Measurements from ENCODE around the gene ALDH3A2.

The ALDH3A2 gene

GRCh38 chr17:19707728-19708221, 59.2 kb downstream of the ALDH3A2 start:
- H3K4me1 ChIP-seq (ENCODE audit: control insufficient read depth, insufficient read depth, low read length, unreplicated experiment): no peaks in the 10 kb centered on the region
- H3K4me3 ChIP-seq (ENCODE audit: low read depth, low read length): no peak overlapping the region
- H3K27ac ChIP-seq (ENCODE audit: low read depth, low read length): no peak overlapping the region
- no peaks in the 10 kb centered on the region for H3K27me3 ChIP-seq (ENCODE audit: insufficient read depth, low read length)
- no peaks in the 10 kb centered on the region for H3K36me3 ChIP-seq (ENCODE audit: insufficient read depth, low read length)
- no peak overlapping the region for H2AFZ ChIP-seq (ENCODE audit: low read length, unreplicated experiment)
- no peaks in the 10 kb centered on the region for H3K79me2 ChIP-seq (ENCODE audit: control insufficient read depth, insufficient read depth, low read length, unreplicated experiment)

GRCh38 chr17:19708431-19709175, 60.1 kb downstream of the ALDH3A2 start:
- Histone ChIP-seq H2AFZ (ENCODE audit: low read length, unreplicated experiment) (no peak overlapping the region), H3K4me3 (ENCODE audit: low read depth, low read length) (no peak overlapping the region)

GRCh38 chr17:19709841-19710240, 61.3 kb downstream of the ALDH3A2 start:
- Histone ChIP-seq H3K36me3 (ENCODE audit: insufficient read depth, low read length) (no peaks in the 10 kb centered on the region), H3K79me2 (ENCODE audit: control insufficient read depth, insufficient read depth, low read length, unreplicated experiment) (no peaks in the 10 kb centered on the region), H3K4me1 (ENCODE audit: control insufficient read depth, insufficient read depth, low read length, unreplicated experiment) (no peaks in the 10 kb centered on the region), H3K4me3 (ENCODE audit: low read depth, low read length) (no peak overlapping the region), H3K27ac (ENCODE audit: low read depth, low read length) (no peak overlapping the region), H2AFZ (ENCODE audit: low read length, unreplicated experiment) (no peak overlapping the region), H3K27me3 (ENCODE audit: insufficient read depth, low read length) (no peaks in the 10 kb centered on the region)

More at GRCh38 chr17:19708431-19709175, 60.1 kb downstream of the ALDH3A2 start:
- Histone ChIP-seq H3K27me3 (ENCODE audit: insufficient read depth, low read length) (no peaks in the 10 kb centered on the region), H3K4me1 (ENCODE audit: control insufficient read depth, insufficient read depth, low read length, unreplicated experiment) (no peaks in the 10 kb centered on the region), H3K36me3 (ENCODE audit: insufficient read depth, low read length) (no peaks in the 10 kb centered on the region), H3K79me2 (ENCODE audit: control insufficient read depth, insufficient read depth, low read length, unreplicated experiment) (no peaks in the 10 kb centered on the region), H3K27ac (ENCODE audit: low read depth, low read length) (no peak overlapping the region)

- Histone ChIP-seq H2AFZ (ENCODE audit: low read length, unreplicated experiment) (no peak overlapping the region), H3K27ac (ENCODE audit: low read depth, low read length) (no peak overlapping the region), H3K4me3 (ENCODE audit: low read depth, low read length) (no peak overlapping the region), H3K27me3 (ENCODE audit: insufficient read depth, low read length) (no peaks in the 10 kb centered on the region), H3K79me2 (ENCODE audit: control insufficient read depth, insufficient read depth, low read length, unreplicated experiment) (no peaks in the 10 kb centered on the region), H3K4me1 (ENCODE audit: control insufficient read depth, insufficient read depth, low read length, unreplicated experiment) (no peaks in the 10 kb centered on the region), H3K36me3 (ENCODE audit: insufficient read depth, low read length) (no peaks in the 10 kb centered on the region)
Observed at GRCh38 chr17:19712436-19713004, 64.0 kb downstream of the ALDH3A2 start.

- no peaks in the 10 kb centered on the region for H3K4me1 ChIP-seq (ENCODE audit: control insufficient read depth, insufficient read depth, low read length, unreplicated experiment)
- no peaks in the 10 kb centered on the region for H3K79me2 ChIP-seq (ENCODE audit: control insufficient read depth, insufficient read depth, low read length, unreplicated experiment)
- no peak overlapping the region for H2AFZ ChIP-seq (ENCODE audit: low read length, unreplicated experiment)
- no peaks in the 10 kb centered on the region for H3K27me3 ChIP-seq (ENCODE audit: insufficient read depth, low read length)
- H3K27ac ChIP-seq (ENCODE audit: low read depth, low read length): no peak overlapping the region
- H3K4me3 ChIP-seq (ENCODE audit: low read depth, low read length): no peak overlapping the region
- H3K36me3 ChIP-seq (ENCODE audit: insufficient read depth, low read length): no peaks in the 10 kb centered on the region
Observed at GRCh38 chr17:19713462-19713861, 64.9 kb downstream of the ALDH3A2 start.

- no peaks in the 10 kb centered on the region for H3K79me2 ChIP-seq (ENCODE audit: control insufficient read depth, insufficient read depth, low read length, unreplicated experiment)
- no peak overlapping the region for H2AFZ ChIP-seq (ENCODE audit: low read length, unreplicated experiment)
- no peak overlapping the region for H3K27ac ChIP-seq (ENCODE audit: low read depth, low read length)
- H3K27me3 ChIP-seq (ENCODE audit: insufficient read depth, low read length): no peaks in the 10 kb centered on the region
- H3K4me3 ChIP-seq (ENCODE audit: low read depth, low read length): no peak overlapping the region
- H3K4me1 ChIP-seq (ENCODE audit: control insufficient read depth, insufficient read depth, low read length, unreplicated experiment): no peaks in the 10 kb centered on the region
- no peaks in the 10 kb centered on the region for H3K36me3 ChIP-seq (ENCODE audit: insufficient read depth, low read length)
Observed at GRCh38 chr17:19713901-19714361, 65.4 kb downstream of the ALDH3A2 start.

GRCh38 chr17:19714542-19715411, 66.2 kb downstream of the ALDH3A2 start:
- Histone ChIP-seq H3K27ac (ENCODE audit: low read depth, low read length) (no peak overlapping the region), H3K36me3 (ENCODE audit: insufficient read depth, low read length) (no peaks in the 10 kb centered on the region), H3K79me2 (ENCODE audit: control insufficient read depth, insufficient read depth, low read length, unreplicated experiment) (no peaks in the 10 kb centered on the region), H3K27me3 (ENCODE audit: insufficient read depth, low read length) (no peaks in the 10 kb centered on the region), H3K4me3 (ENCODE audit: low read depth, low read length) (no peak overlapping the region), H2AFZ (ENCODE audit: low read length, unreplicated experiment) (no peak overlapping the region), H3K4me1 (ENCODE audit: control insufficient read depth, insufficient read depth, low read length, unreplicated experiment) (no peaks in the 10 kb centered on the region)

GRCh38 chr17:19716108-19717030, 67.8 kb downstream of the ALDH3A2 start, which contains the start of gene SLC47A2:
TSS of gene SLC47A2 (minus strand) at chr17:19716584. CDS start at chr17:19716555, 29 bp downstream.
- Histone ChIP-seq H3K4me3 (ENCODE audit: low read depth, low read length) (no peak within 1 kb of the TSS), H3K79me2 (ENCODE audit: control insufficient read depth, insufficient read depth, low read length, unreplicated experiment) (no peaks in the 10 kb centered on the region), H3K27ac (ENCODE audit: low read depth, low read length) (no peak within 1 kb of the TSS), H3K4me1 (ENCODE audit: control insufficient read depth, insufficient read depth, low read length, unreplicated experiment) (no peaks in the 10 kb centered on the region), H3K27me3 (ENCODE audit: insufficient read depth, low read length) (no peaks in the 10 kb centered on the region), H3K36me3 (ENCODE audit: insufficient read depth, low read length) (no peaks in the 10 kb centered on the region), H2AFZ (ENCODE audit: low read length, unreplicated experiment) (no peak within 1 kb of the TSS)

- Histone ChIP-seq H3K27me3 (ENCODE audit: insufficient read depth, low read length) (no peaks in the 10 kb centered on the region), H3K27ac (ENCODE audit: low read depth, low read length) (no peak overlapping the region), H3K4me1 (ENCODE audit: control insufficient read depth, insufficient read depth, low read length, unreplicated experiment) (no peaks in the 10 kb centered on the region), H3K36me3 (ENCODE audit: insufficient read depth, low read length) (no peaks in the 10 kb centered on the region), H3K79me2 (ENCODE audit: control insufficient read depth, insufficient read depth, low read length, unreplicated experiment) (no peaks in the 10 kb centered on the region), H2AFZ (ENCODE audit: low read length, unreplicated experiment) (no peak overlapping the region), H3K4me3 (ENCODE audit: low read depth, low read length) (no peak overlapping the region)
Observed at GRCh38 chr17:19717031-19717360, 68.4 kb downstream of the ALDH3A2 start.

GRCh38 chr17:19717411-19717908, 68.9 kb downstream of the ALDH3A2 start:
- H3K36me3 ChIP-seq (ENCODE audit: insufficient read depth, low read length): no peaks in the 10 kb centered on the region
- no peaks in the 10 kb centered on the region for H3K79me2 ChIP-seq (ENCODE audit: control insufficient read depth, insufficient read depth, low read length, unreplicated experiment)
- no peaks in the 10 kb centered on the region for H3K27me3 ChIP-seq (ENCODE audit: insufficient read depth, low read length)
- H3K4me1 ChIP-seq (ENCODE audit: control insufficient read depth, insufficient read depth, low read length, unreplicated experiment): no peaks in the 10 kb centered on the region
- H2AFZ ChIP-seq (ENCODE audit: low read length, unreplicated experiment): no peak overlapping the region
- H3K4me3 ChIP-seq (ENCODE audit: low read depth, low read length): no peak overlapping the region
- no peak overlapping the region for H3K27ac ChIP-seq (ENCODE audit: low read depth, low read length)
